Non-pigmented ciliary epithelial cell (primary cell): Measurements from ENCODE around the gene EFNB1.

Experiments used
- DNase-seq: peaks from one replicate; pipeline ENCODE4 v3.0.0-alpha.2; 2010; ENCODE audit warnings: low read depth

EFNB1 gene

DNA sequence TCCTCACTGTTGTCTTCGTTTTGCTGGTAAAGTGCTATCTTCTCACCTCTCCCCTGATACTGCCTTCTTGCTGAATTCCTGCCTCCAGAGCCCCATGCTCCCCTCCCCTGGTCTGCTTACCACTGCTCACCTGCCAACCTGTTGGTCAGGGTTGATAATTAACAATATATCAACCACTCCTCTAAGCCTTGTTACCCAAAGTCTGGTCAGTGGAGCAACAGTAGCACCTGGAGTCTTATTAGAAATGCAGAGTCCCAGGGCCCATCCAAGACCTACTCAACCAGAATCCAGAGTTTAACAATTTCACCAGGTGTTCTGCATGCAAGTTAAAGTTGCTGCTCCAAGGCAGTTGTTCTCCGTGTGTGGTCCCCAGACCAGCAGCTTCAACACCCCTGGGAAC, 55.0 kb downstream of the EFNB1 start:
- no peak for DNase-seq

DNA sequence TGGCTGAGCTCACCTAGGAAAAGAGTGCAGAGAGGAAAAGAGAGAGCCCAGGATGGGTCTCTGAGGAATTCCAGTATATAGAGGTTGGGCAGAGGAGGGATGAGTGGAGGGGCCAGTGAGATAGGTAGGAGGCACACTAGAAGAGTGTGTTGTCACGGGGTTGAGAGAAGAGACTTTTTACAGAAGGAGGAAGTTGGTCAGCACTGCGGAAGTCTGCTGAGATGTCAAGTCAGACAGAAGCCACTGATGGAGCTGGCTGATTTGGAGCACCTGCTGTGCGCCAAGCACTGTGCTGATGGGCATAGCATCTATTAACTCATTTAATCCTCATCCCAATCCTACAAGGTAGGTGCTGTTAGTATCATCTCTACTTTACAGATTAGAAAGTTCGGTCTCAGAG, 60.4 kb downstream of the EFNB1 start:
- no peak for DNase-seq
